GM21515 (cell line): ENCODE data around the gene TMEM51.

Experiments used
- ATAC-seq: cut with Tn5 transposase; IDR thresholded peaks from one replicate; pipeline ENCODE4 v1.9.1; 2021; ENCODE audit not compliant: unreplicated experiment

Gene TMEM51

DNA sequence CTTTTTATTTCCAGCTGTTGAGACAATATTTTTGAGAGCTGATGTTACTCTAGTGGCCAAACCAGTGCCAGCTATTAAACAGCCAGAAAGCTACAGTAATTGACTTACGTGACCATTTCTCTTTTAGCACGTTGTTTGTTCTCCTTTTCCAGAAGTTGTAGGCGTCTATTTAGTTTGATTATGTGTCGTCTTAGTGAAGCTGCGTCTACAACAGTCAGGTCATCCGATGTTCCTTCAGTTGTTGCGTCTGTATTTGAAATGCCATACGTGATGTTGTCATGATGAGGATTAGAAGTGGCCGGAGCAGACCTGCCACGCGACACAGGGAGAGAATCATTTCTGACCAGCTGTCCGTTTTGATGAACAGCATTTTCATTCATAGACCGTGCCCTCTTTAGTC, 38.2 kb downstream of the TMEM51 start:
- no peak for ATAC-seq

DNA sequence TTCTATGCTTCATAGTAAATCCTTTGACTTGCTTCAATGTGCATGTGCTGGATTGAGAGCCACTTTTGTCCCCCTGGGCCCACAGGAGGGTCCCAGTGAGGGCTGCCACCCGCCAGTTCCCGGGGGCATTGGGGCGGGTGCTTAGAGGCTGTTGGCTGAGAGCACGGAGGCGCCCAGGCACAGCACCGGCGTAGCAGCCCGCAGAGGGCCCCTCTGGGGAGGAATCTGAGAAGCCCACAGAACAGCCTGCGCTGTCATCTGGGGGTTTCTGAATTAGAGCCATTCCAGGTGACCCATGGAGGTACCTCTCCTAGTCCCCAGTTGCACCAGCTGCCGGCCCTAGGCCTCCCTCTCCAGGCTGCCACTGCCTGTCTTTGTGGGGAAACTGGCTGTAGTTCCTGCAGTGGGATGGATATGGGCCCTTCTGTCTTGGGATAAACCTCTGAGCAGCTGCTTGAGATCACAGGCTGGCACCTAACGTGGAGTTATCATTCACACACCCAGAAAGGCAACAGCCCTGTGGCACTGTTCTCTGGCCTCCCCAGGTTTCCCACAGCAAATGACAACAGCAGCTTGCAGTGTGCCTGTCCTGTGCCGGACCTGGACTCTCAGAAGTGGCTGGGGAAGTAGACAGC, 39.5 kb downstream of the TMEM51 start:
- no peak for ATAC-seq

DNA sequence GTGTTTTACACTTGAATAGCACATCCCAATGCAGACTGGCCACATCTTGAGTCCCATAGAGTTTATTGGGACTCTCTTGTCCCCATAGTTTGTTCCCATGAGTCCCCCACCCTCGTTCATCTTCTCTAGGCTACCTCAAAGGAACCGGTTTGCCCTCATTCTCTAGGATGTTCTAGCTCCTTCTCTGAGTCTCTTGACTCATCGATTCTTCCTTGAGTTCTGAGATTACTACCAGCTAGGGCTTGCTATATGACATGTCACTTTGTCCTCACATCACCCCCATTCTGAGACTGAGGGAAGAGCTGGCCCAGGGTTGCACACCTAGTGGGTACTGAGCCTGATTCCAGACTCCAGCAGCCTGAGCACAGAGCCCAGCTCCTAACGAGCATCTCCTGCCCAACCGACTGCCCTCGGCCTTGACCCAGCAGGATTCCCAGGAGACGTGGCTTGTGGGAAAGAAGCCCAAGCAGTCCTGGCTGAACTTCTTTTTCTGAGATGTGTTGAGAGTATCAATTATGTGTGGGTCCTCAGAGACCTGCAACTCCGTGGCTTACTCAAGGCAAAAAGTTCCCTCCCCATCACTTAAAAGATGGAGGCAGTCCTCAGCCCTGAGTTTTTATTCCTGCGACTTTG, 42.0 kb downstream of the TMEM51 start:
- no peak for ATAC-seq

DNA sequence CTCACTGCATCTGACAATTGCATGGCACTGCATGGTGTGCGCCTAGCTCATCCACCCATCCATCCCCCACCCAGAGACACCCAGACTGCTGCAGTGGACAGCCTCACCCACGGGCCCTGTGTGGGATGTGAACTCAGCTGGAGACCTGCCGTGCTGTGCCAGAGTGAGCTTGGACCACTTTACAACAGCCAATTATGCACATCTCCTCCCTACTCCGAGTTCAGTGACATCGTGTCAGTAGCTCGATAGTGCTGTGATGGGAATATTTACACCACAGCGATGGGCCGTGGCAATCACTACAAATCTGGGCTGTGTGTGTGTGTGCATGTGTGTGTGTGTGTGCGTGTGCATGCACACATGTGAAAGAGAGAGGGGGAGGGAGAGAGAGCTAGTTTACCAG, 42.5 kb downstream of the TMEM51 start:
- ATAC-seq = no peak

DNA sequence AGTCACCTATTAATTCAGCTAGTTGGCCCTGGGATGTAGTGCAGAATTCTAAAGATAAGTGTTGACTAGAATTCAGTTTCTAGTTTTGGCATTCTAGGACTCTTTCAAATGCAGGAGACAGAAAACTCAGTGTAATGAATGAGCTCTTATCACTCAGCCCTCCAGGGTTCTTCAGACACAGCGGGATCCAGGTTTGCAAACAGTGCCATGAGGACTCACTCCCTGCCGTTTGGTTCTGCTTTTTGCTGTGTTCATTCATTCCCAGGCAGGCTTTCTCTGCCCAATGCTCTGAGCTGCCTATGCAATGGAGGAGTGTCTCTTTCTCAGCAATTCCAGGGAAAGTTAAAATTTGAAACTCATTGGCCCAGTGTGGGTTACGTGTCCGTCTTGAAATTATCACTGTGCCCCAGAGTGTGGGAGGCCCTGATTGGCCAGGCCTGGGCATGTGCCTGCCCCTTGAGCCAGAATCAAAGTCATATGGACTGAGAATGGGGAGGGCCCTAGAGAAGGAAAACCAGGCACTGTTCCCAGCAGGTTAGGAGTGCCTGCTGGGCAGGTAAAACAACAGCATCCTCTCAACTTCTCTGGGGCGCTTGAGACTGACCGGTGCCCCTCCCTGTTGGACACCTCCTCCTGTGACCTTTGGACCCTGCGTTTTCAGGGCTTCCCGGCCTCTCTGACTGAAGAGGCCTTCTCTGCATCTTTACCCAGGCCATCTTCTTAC, 43.4 kb downstream of the TMEM51 start:
- no peak for ATAC-seq

DNA sequence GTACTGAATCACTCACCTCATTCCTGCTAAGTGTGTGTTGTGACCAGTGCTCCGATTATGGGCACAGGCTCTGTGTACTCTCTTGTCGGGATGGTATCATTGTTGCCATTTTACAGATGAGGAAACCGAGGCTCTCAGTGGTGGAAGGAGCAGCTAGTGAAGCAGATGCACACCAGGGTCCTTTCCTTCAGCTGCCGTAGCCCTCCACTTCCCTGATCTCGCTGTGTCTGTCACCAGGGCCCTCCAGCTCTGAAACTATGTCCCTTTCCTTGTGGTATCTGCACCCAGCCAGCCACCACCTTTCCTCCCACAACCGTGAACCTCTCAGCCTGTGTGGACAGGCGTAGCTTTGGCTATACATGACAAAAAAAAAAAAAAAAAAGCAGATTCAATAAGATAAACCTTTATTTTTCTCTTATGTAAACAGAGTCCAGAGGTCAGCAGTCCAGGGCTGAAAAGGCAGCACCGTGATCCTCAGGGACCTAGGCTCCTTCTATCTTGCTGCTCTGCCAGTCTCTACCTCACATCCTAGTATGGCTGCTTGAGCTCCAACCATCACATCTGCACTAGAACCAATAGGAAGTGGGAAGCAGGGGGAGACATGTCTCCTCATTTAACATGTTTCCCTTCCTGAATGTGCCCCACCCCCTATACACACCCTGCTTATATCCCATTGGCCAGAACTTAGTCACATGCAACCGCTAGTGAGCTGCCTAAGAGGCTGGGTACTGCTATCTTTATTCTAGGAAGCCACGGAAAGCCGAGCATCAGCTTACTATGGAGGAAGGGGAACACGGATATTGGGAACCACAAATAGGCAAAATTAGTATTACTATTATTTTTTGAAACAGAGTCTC, 44.3 kb downstream of the TMEM51 start:
- ATAC-seq = no peak

DNA sequence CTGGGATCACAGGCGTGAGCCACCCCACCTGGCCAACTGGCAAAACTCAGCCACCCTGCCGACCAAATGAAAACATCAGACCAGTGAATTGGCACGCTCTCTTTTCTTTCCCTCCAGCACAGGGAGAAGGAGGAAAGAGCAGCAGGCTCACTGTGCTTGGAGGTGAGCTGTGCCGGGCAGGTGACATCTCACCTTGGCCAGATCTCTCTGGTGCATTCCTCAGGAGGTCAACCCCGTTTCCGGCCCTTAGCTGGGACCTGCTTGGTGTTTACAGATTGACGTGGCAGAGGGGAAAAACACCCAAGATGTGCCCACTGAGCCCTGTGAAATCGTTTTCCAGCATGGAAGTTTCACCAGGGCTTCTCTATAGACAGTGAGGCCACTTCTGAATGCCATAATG, 45.1 kb downstream of the TMEM51 start:
- ATAC-seq = no peak

DNA sequence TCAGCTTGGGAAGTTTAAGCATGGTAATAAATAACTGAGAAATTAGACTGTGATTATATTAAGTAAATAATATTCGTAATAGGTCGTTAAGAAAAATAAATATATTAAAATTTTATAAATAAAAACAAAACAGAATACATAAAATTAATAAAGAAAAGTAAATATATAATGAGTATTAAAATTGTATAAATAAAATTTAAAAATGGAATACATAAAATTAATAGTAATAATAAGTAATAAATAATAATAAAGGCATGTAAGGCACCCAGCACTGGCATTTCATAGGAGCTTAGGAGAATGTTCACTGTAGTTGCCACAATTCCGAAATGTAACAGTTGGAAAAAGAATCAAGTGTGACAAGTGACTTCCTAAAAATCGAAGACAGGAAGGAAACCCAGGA, 47.7 kb downstream of the TMEM51 start:
- ATAC-seq = no peak

DNA sequence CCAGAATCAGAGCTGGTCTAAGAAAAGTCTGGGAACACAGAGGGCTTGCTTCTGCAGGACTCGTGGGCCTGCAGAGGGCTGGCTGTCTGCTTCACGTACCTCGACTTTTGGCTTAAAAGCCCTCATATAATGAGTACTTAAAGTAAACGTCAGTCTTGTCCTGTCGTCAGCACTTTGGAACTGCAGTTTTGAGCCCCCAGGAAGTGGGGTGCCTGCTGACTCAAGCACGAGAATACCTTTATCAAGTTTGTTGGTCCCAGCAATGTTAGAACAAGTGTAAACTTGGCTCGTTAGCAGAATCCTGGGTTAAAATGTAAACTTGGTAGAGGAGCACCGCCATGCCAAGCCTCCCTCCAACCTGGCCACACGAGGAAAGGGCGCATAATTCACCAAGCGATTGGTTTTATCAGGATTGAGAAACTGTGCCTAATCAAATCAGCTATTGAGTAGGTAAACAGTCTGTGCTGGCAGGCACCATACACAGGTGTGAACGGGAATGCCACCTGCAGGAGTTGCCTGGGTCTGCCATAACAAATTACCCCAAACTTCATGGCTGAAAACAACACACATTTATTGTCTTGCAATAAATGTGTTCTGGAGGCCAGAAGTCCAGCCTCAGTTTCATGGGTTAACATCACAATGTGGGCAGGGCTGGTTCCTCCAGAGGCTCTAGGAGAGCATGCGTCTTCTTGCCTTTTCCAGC, 48.5 kb downstream of the TMEM51 start:
- ATAC-seq = no peak

DNA sequence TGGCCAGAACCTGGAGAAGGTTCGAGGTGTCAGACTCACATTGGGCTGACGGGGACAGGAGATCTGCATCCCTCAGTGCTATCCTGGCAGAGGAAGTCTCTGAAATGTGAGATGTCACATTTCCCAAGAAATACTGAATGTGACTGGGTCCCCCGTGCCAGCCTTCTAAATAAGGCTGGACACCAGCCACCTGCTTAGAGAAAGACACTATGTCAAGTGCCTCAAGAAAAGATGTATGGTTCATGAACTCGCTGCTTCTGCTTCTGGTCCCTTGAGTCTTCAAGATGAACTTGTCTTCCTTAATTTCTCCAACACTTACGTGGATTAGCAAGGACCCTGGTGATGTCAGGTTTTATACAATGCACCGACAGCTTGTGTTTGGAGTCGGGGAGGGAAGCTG, 51.4 kb downstream of the TMEM51 start:
- no peak for ATAC-seq

DNA sequence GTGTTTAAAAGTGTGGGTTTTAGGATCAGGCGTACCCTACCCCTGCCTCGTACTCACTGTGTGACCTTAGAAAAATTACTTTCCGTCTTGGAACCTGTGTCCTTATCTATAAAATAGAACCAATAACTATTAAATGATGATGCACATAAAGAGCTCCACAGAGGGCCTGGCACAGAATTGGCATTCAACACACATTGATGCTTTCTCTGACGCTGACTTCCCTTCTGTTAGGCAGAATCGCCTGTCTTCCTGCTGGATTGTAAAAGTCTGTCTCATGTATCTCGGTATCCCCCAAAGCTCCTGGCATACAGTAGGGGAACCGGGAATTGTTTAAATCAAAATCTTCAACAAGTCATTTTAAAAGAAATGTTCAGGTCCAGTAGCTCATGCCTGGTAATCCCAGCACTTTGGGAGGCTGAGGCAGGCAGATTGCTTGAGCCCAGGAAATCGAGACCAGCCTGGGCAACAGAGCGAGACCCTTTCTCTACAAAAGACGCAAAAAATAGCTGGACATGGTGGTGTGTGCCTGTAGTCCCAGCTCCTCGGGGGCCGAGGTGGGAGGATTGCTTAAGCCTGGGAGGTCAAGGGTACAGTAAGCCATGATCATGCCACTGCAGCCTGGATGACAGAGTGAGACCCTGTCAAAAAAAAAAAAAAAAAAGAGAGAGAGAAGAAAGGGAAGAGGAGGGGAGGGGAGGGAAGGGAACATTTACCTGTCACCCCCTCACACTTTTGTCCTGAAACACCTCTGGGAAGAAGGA, 52.2 kb downstream of the TMEM51 start:
- ATAC-seq = no peak

DNA sequence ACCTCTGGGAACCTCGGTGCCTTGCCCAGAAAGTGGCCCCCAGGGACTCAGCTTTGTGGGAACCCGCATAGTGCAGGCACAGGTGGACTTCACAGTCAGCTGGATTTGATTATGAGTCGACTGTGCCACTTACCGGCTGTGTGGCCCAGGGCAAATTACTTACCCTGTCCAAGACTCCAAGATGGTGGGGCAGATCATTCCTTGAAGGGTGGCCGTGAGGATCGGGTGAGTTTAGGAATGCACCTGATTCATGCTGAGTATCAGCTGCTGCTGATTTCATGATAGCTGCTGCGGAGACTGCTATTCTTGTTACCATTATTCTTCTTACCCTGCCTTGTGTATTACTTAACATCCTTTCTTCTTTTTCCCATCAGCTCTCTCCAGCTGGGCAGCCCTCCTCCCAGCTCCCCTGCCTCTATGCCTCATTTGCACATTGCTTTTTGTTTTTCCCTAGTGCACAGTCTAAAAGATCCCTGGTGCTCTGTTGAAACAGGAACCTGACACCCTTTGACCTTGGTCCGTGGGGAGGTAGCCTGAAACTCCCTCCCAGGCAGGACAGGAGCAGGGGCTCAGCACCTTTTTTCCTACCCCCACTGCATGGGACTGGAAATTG, 53.0 kb downstream of the TMEM51 start:
- no peak for ATAC-seq

DNA sequence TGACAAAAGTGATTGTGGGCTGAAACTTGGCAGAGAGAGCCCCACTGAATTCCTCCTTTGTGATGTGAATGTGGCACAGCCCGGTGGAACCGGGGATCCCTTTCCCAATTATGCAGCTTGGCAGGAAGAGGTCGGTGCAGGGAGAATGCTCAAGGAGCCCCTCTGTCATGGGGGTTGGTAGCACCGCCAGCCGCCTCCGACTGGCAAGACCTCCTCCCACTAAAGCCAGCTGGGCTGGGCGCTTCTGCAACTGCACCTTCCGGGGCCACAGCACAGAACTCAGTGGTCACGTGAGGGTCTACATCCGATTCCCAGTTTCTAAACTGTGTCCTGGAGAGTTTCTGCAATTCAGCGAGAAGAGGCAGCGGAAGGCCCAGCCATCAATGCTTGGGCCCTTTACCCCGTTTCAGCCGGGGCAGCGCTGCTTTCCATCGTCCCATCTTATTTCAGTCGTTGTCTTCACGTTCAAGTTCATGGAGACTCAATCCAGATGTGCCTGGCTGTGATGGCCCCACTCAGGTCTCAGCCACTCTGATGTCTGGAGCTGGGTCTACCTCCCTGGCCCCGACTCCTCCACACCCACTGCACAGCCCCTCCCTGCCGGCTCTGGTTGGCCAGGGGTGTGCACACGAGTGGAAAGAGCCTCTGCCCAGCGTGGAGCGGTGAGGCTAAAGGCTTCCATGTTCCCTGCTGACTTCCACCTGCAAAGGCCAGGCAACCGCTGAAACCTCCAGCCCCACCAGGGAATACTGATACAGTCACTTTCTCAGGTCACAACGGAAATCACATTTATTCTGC, 53.7 kb downstream of the TMEM51 start:
- no peak for ATAC-seq

DNA sequence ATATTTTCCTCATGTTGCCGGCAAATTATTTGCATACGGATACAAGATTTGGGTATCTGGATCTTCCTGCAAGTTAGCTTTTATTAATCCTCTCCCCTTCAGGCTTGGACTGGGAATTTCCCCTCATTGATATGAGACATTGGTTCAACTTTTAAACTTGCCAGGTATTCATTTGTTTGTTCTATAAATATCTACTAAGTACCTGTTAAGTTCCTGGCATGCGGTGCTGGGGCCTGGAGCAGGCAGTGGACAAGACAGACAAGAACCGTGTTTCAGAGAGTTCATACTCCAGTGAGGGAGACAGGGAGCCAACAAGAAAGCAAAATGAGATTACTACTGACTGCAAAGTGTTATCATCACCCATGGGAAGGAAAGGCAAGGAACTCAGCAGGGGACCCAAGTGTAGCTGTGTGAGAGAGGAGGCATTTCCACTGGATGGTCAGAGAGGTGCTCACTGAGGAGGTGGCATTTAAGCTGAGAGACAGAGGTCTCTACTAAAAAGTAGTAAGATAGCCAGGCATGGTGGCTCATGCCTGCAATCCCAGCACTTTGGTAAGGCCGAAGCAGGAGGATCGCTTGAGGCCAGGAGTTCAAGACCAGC, 54.4 kb downstream of the TMEM51 start:
- no peak for ATAC-seq

DNA sequence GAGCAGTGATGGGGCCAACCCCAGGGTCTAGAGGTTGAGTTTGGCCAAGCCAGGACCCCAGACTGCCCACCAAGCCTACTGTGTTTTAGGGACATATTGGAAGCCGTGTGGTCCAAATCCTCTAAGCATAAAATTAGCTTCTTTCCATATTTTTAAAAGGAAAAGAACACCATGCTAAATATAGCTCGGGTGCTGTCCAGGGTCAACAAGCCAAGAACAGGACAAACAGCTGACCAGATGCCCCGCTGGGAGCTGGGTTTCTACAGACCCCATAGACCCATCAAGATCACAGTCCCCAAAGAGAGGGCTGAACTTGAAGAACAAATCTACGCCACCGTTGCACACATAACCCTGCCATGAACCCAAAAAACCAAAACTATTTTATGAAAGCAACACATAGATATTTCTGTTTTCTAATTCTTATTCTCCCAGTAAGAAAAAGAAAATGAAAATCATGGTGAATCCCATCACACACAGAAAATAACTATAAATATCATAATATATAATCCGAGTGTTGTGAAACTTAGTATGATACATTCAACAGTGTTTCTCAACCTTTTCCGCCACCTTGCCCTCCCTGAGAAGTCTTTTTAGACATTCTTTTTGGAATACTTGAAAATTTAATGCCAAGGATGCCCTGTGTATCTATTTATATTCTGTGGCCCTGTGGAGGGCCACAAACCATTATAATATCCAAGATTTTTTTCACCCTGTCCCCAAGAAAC, 57.3 kb downstream of the TMEM51 start:
- ATAC-seq = no peak

DNA sequence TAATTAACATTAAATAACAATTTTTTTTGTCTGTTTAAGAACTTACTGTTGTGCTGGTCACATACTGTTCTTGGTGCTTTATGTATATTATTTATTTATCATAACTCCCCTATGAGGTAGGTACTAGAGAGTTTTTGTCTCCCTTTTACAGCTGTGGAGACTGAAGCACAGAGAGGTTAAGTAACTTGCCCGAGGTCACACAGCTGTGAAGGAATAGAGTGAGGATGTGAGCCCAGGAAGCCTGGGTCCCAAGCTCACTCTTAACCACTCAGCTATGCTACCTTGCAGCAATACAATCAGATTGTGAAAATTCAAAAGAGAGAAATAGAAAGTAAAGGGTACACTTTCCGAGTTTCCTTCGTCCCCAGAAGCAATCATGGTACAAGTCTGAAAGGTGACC, 57.9 kb downstream of the TMEM51 start:
- no peak for ATAC-seq

DNA sequence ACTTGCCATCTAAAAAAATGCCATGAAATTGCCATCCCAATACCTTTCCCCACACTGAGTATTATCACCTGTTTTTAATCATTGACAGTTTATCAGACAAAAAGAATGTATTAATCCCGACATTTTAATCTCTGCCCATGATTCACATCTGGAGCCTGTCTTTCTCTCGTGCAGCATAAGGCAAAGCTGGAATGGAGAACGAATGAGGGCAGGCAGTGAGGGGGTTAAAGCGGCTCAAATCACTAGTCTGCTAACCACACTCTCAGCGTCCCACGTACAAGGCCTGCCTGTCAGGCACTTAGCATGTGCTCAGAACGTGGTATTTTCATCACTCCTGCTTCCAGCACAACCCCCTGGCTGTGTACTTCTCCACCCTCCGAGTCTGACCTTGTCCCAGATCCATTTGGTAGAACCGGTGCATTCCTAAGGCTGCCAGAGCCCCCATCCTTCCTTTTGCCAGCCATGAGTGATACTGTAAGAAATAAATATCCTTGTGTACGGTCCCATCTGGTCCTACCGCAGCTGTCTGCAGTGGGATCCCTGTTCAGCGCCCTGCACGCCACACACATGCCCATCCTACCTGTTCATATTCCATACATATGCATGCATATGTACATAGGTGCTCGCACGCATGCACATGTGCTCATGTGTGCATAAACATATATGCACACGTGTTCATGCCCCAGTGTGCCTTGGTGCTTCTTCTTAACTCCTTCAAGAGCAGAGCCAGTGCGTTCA, 58.8 kb downstream of the TMEM51 start:
- no peak for ATAC-seq
